ENCODE measurements around the gene VWA1. TPM values are rescaled to one million over a fixed set of nuclear protein-coding genes. Genes with fewer than 3 reads are reported as not detected.
A peak's percentile ranks its signal among the peaks of the same experiment; 100 is the strongest.
"Not testable (repeated sequence)": the region's sequence is repeated elsewhere in the genome, so short reads cannot be mapped to it uniquely, and the experiment has no call there.

VWA1 gene
- total and polyA plus RNA-seq, 8 donors, result 7.6 to 64.8 (median 23.0) TPM

GRCh38 chr1:1415751-1416150, 19.7 kb upstream of the VWA1 start:
- H3K36me3 ChIP-seq, result no peaks in the 10 kb centered on the region
- H3K27ac ChIP-seq, result no peak overlapping the region
- H3K27me3 ChIP-seq, result peaks cover 0 to 5% (median 0%) of the 10 kb centered on the region in 3 donors
- H3K9me3 ChIP-seq, result peaks cover 0 to 6% (median 3%) of the 10 kb centered on the region in 4 donors
- no peak for TF ChIP-seq POLR2A (IDR thresholded peaks at IDR 0.05)
- no peak for TF ChIP-seq EP300 (IDR thresholded peaks at IDR 0.05)
- TF ChIP-seq, protein P1, sequence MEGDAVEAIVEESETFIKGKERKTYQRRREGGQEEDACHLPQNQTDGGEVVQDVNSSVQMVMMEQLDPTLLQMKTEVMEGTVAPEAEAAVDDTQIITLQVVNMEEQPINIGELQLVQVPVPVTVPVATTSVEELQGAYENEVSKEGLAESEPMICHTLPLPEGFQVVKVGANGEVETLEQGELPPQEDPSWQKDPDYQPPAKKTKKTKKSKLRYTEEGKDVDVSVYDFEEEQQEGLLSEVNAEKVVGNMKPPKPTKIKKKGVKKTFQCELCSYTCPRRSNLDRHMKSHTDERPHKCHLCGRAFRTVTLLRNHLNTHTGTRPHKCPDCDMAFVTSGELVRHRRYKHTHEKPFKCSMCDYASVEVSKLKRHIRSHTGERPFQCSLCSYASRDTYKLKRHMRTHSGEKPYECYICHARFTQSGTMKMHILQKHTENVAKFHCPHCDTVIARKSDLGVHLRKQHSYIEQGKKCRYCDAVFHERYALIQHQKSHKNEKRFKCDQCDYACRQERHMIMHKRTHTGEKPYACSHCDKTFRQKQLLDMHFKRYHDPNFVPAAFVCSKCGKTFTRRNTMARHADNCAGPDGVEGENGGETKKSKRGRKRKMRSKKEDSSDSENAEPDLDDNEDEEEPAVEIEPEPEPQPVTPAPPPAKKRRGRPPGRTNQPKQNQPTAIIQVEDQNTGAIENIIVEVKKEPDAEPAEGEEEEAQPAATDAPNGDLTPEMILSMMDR (IDR thresholded peaks at IDR 0.05), result no peak
- TF ChIP-seq POLR2AphosphoS5 (IDR thresholded peaks at IDR 0.05), result no peak
- no peak overlapping the region for H3K4me3 ChIP-seq
- DNase-seq, result no peak
- intact Hi-C loops (cut with DNase I; ENCODE audit: low total_unique reads), result no loop called here
- WGBS, 5 donors, result 81 to 85% (median 83%) methylated on average over 13 of the region's 13 CpGs
- H3K4me1 ChIP-seq, result peaks cover 14 to 28% (median 23%) of the 10 kb centered on the region in 4 donors

GRCh38 chr1:1417396-1417795, 18.1 kb upstream of the VWA1 start:
- H3K27ac ChIP-seq; DNase-seq; H3K4me3 ChIP-seq; H3K9me3 ChIP-seq; intact Hi-C loops (cut with DNase I; ENCODE audit: low total_unique reads); H3K36me3 ChIP-seq: not testable (repeated sequence)
- WGBS, 5 donors, result 70 to 83% (median 77%) methylated on average over 5 of the region's 5 CpGs
- Histone ChIP-seq H3K27me3 (peaks cover 0 to 13% (median 0%) of the 10 kb centered on the region in 3 donors), H3K4me1 (peaks cover 15 to 38% (median 32%) of the 10 kb centered on the region in 4 donors)

GRCh38 chr1:1417825-1418463, 17.5 kb upstream of the VWA1 start:
- H3K9me3 ChIP-seq; DNase-seq; intact Hi-C loops (cut with DNase I; ENCODE audit: low total_unique reads); H3K4me3 ChIP-seq; H3K36me3 ChIP-seq: not testable (repeated sequence)
- peak overlapping the region in 2 of 5 donors; percentile 80 to 87 for H3K27ac ChIP-seq
- 82 to 90% (median 88%) methylated on average over 24 to 25 of the region's 25 CpGs for WGBS, 5 donors
- peaks cover 15 to 43% (median 33%) of the 10 kb centered on the region in 4 donors for H3K4me1 ChIP-seq
- peaks cover 0 to 13% (median 0%) of the 10 kb centered on the region in 3 donors for H3K27me3 ChIP-seq

DNA sequence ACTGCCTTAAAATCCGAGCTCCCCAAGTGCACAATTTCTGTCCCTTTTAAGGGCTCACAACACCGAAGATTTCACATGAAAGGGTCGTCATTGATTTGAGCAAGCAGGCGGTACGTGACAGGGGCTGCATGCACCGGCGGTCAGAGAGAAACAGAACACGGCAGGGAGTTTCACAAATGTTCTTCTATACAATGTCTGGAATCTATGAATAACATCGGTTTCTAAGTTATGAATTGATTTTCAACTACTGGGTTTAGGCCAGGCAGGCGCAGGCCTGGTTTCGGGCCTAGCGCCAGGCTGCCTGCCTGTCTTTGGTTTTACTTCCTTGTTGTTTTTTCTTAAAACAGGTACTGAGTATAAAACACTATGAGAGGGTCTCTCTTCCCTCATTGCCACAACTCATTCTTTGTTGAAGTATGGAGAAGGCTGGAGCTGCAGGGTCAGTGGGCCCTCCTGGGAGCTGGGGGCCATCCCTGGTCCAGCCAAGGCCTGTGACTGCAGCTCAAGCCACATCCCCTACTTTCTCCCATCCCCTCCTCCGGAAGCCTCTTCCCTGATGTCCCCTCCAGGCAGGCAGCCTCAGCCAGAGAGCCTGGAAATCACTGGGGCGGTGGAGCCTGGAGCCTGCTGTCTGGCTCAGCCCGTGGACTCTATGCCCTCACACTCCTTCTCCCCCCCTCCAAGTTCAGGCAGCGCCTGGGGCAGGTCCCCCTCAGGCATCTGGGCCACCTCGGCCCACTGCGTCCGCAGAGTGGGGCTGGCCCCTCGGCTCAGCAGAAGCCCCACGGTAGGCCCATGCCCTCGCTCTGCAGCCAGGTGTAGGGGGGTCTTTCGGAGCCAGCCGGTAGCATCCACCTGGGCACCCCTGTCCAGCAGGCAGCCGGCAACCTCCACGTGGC, 16.8 kb upstream of the VWA1 start:
- WGBS, 5 donors, result 73 to 84% (median 78%) methylated on average over 16 to 26 of the region's 26 CpGs
- intact Hi-C loops (cut with DNase I; ENCODE audit: low total_unique reads), result no loop called here

GRCh38 chr1:1419363-1419812, 16.1 kb upstream of the VWA1 start:
- Histone ChIP-seq H3K4me3 (peak overlapping the region; percentile 42 to 51 (median 50)), H3K27ac (peak overlapping the region; percentile 30 to 87 (median 75)), H3K9me3 (no peaks in the 10 kb centered on the region), H3K4me1 (peaks cover 15 to 46% (median 33%) of the 10 kb centered on the region in 4 donors), H3K27me3 (peaks cover 0 to 13% (median 0%) of the 10 kb centered on the region in 3 donors), H3K36me3 (no peaks in the 10 kb centered on the region)
- WGBS, 5 donors, result 60 to 79% (median 71%) methylated on average over 3 to 21 of the region's 21 CpGs
- TF ChIP-seq EP300 (IDR thresholded peaks at IDR 0.05), result no peak
- TF ChIP-seq, protein P1 (IDR thresholded peaks at IDR 0.05), result no peak
- TF ChIP-seq POLR2A (IDR thresholded peaks at IDR 0.05), result no peak
- TF ChIP-seq POLR2AphosphoS5 (IDR thresholded peaks at IDR 0.05), result no peak
- no peak for DNase-seq
- intact Hi-C loops (cut with DNase I; ENCODE audit: low total_unique reads), result no loop called here

More for the DNA sequence above, 16.8 kb upstream of the VWA1 start:
- TF ChIP-seq, protein P1 (IDR thresholded peaks at IDR 0.05), result no peak
- no peak for TF ChIP-seq POLR2AphosphoS5 (IDR thresholded peaks at IDR 0.05)
- TF ChIP-seq EP300 (IDR thresholded peaks at IDR 0.05), result no peak
- no peak for TF ChIP-seq POLR2A (IDR thresholded peaks at IDR 0.05)
- H3K4me3 ChIP-seq, result peak overlapping the region in 1 of 4 donors; percentile 42
- no peaks in the 10 kb centered on the region for H3K9me3 ChIP-seq
- H3K27me3 ChIP-seq, result peaks cover 0 to 13% (median 0%) of the 10 kb centered on the region in 3 donors
- H3K27ac ChIP-seq, result peak overlapping the region; percentile 24 to 87 (median 48)
- no peaks in the 10 kb centered on the region for H3K36me3 ChIP-seq
- peaks cover 15 to 46% (median 33%) of the 10 kb centered on the region in 4 donors for H3K4me1 ChIP-seq
- DNase-seq, result no peak
